ENCODE data around the gene PAPSS2.

PAPSS2 gene

GRCh38 chr10:87706731-87707130 is 47.1 kb downstream of the PAPSS2 start:
- Histone ChIP-seq H3K27me3 (ENCODE audit: insufficient read depth, low read length) (no peaks in the 10 kb centered on the region), H3K4me2 (ENCODE audit: low read length) (no peak overlapping the region), H3K36me3 (ENCODE audit: control insufficient read depth in 1 of 2, insufficient read depth in 2 of 2, low read length in 2 of 2) (no peaks in the 10 kb centered on the region), H3K79me1 (ENCODE audit: low read length) (no peaks in the 10 kb centered on the region), H4K12ac (ENCODE audit: low read depth, low read length) (no peak overlapping the region), H4K8ac (ENCODE audit: low read depth, low read length) (no peak overlapping the region), H2BK5ac (ENCODE audit: low read depth, low read length, poor library complexity) (no peak overlapping the region), H3K18ac (ENCODE audit: low read length) (no peak overlapping the region), H2AFZ (ENCODE audit: insufficient read depth, low read length, poor library complexity) (no peak overlapping the region), H2BK120ac (ENCODE audit: insufficient read depth, low read length, poor library complexity) (no peak overlapping the region), H3K27ac (ENCODE audit: low read depth, low read length) (no peak overlapping the region), H2BK12ac (ENCODE audit: low read length) (no peak overlapping the region), H3K9me3 (ENCODE audit: insufficient read depth, low read depth, low read length) (no peaks in the 10 kb centered on the region), H2AK5ac (ENCODE audit: low read length) (no peak overlapping the region), H3K9ac (ENCODE audit: low read length) (no peak overlapping the region), H4K91ac (ENCODE audit: low read depth, low read length) (no peak overlapping the region), H3K4me1 (ENCODE audit: control insufficient read depth in 1 of 2, insufficient read depth in 2 of 2, low read length in 2 of 2) (no peaks in the 10 kb centered on the region), H3K23ac (ENCODE audit: low read length) (no peak overlapping the region), H3K4ac (ENCODE audit: low read depth, low read length) (no peak overlapping the region), H3K4me3 (ENCODE audit: low read depth, low read length) (no peak overlapping the region), H3K79me2 (ENCODE audit: control insufficient read depth, insufficient read depth, low read length, poor library complexity) (no peaks in the 10 kb centered on the region), H3K14ac (ENCODE audit: low read length) (no peak overlapping the region)
- no CpG with 5 or more reads among the region's 4 CpGs for WGBS (ENCODE audit: extremely low coverage, insufficient coverage, insufficient read length)
- DNase-seq = no peak

- H3K9ac ChIP-seq (ENCODE audit: low read length) = no peak overlapping the region
- no peak for DNase-seq
- H3K4me2 ChIP-seq (ENCODE audit: low read length) = no peak overlapping the region
- no peak overlapping the region for H2BK5ac ChIP-seq (ENCODE audit: low read depth, low read length, poor library complexity)
- no CpG with 5 or more reads among the region's 4 CpGs for WGBS (ENCODE audit: extremely low coverage, insufficient coverage, insufficient read length)
- H3K4me1 ChIP-seq (ENCODE audit: control insufficient read depth in 1 of 2, insufficient read depth in 2 of 2, low read length in 2 of 2) = no peaks in the 10 kb centered on the region
- no peaks in the 10 kb centered on the region for H3K79me2 ChIP-seq (ENCODE audit: control insufficient read depth, insufficient read depth, low read length, poor library complexity)
- H3K18ac ChIP-seq (ENCODE audit: low read length) = no peak overlapping the region
- no peak overlapping the region for H3K4ac ChIP-seq (ENCODE audit: low read depth, low read length)
- H2BK12ac ChIP-seq (ENCODE audit: low read length) = no peak overlapping the region
- no peak overlapping the region for H2AFZ ChIP-seq (ENCODE audit: insufficient read depth, low read length, poor library complexity)
- H3K4me3 ChIP-seq (ENCODE audit: low read depth, low read length) = no peak overlapping the region
- no peak overlapping the region for H2AK5ac ChIP-seq (ENCODE audit: low read length)
- H3K27ac ChIP-seq (ENCODE audit: low read depth, low read length) = no peak overlapping the region
- no peaks in the 10 kb centered on the region for H3K36me3 ChIP-seq (ENCODE audit: control insufficient read depth in 1 of 2, insufficient read depth in 2 of 2, low read length in 2 of 2)
- no peaks in the 10 kb centered on the region for H3K9me3 ChIP-seq (ENCODE audit: insufficient read depth, low read depth, low read length)
- H4K8ac ChIP-seq (ENCODE audit: low read depth, low read length) = no peak overlapping the region
- no peak overlapping the region for H4K91ac ChIP-seq (ENCODE audit: low read depth, low read length)
- H4K12ac ChIP-seq (ENCODE audit: low read depth, low read length) = no peak overlapping the region
- no peaks in the 10 kb centered on the region for H3K27me3 ChIP-seq (ENCODE audit: insufficient read depth, low read length)
- no peaks in the 10 kb centered on the region for H3K79me1 ChIP-seq (ENCODE audit: low read length)
- H2BK120ac ChIP-seq (ENCODE audit: insufficient read depth, low read length, poor library complexity) = no peak overlapping the region
- H3K14ac ChIP-seq (ENCODE audit: low read length) = no peak overlapping the region
- H3K23ac ChIP-seq (ENCODE audit: low read length) = no peak overlapping the region
Measured at GRCh38 chr10:87707254-87707653, 47.6 kb downstream of the PAPSS2 start.

- Histone ChIP-seq H2BK12ac (ENCODE audit: low read length) (no peak overlapping the region), H3K4me1 (ENCODE audit: control insufficient read depth in 1 of 2, insufficient read depth in 2 of 2, low read length in 2 of 2) (no peaks in the 10 kb centered on the region), H3K36me3 (ENCODE audit: control insufficient read depth in 1 of 2, insufficient read depth in 2 of 2, low read length in 2 of 2) (no peaks in the 10 kb centered on the region), H2BK5ac (ENCODE audit: low read depth, low read length, poor library complexity) (no peak overlapping the region), H3K4me2 (ENCODE audit: low read length) (no peak overlapping the region), H3K23ac (ENCODE audit: low read length) (no peak overlapping the region), H3K27ac (ENCODE audit: low read depth, low read length) (no peak overlapping the region), H2BK120ac (ENCODE audit: insufficient read depth, low read length, poor library complexity) (no peak overlapping the region), H2AFZ (ENCODE audit: insufficient read depth, low read length, poor library complexity) (no peak overlapping the region), H3K9me3 (ENCODE audit: insufficient read depth, low read depth, low read length) (no peaks in the 10 kb centered on the region), H3K79me1 (ENCODE audit: low read length) (no peaks in the 10 kb centered on the region), H3K9ac (ENCODE audit: low read length) (no peak overlapping the region), H3K79me2 (ENCODE audit: control insufficient read depth, insufficient read depth, low read length, poor library complexity) (no peaks in the 10 kb centered on the region), H3K18ac (ENCODE audit: low read length) (no peak overlapping the region), H4K8ac (ENCODE audit: low read depth, low read length) (no peak overlapping the region), H3K4ac (ENCODE audit: low read depth, low read length) (no peak overlapping the region), H3K27me3 (ENCODE audit: insufficient read depth, low read length) (no peaks in the 10 kb centered on the region), H3K4me3 (ENCODE audit: low read depth, low read length) (no peak overlapping the region), H3K14ac (ENCODE audit: low read length) (no peak overlapping the region), H4K12ac (ENCODE audit: low read depth, low read length) (no peak overlapping the region), H2AK5ac (ENCODE audit: low read length) (no peak overlapping the region), H4K91ac (ENCODE audit: low read depth, low read length) (no peak overlapping the region)
- WGBS (ENCODE audit: extremely low coverage, insufficient coverage, insufficient read length) = no CpG with 5 or more reads among the region's 11 CpGs
- no peak for DNase-seq
Measured at GRCh38 chr10:87712913-87713616, 53.4 kb downstream of the PAPSS2 start.

- Histone ChIP-seq H3K79me1 (ENCODE audit: low read length) (no peaks in the 10 kb centered on the region), H3K9ac (ENCODE audit: low read length) (no peak overlapping the region), H4K8ac (ENCODE audit: low read depth, low read length) (no peak overlapping the region), H3K9me3 (ENCODE audit: insufficient read depth, low read depth, low read length) (no peaks in the 10 kb centered on the region), H3K18ac (ENCODE audit: low read length) (no peak overlapping the region), H2BK120ac (ENCODE audit: insufficient read depth, low read length, poor library complexity) (no peak overlapping the region), H3K79me2 (ENCODE audit: control insufficient read depth, insufficient read depth, low read length, poor library complexity) (no peaks in the 10 kb centered on the region), H3K4me1 (ENCODE audit: control insufficient read depth in 1 of 2, insufficient read depth in 2 of 2, low read length in 2 of 2) (no peaks in the 10 kb centered on the region), H3K36me3 (ENCODE audit: control insufficient read depth in 1 of 2, insufficient read depth in 2 of 2, low read length in 2 of 2) (no peaks in the 10 kb centered on the region), H2AK5ac (ENCODE audit: low read length) (no peak overlapping the region), H2BK12ac (ENCODE audit: low read length) (no peak overlapping the region), H3K4me3 (ENCODE audit: low read depth, low read length) (no peak overlapping the region), H2BK5ac (ENCODE audit: low read depth, low read length, poor library complexity) (no peak overlapping the region), H3K23ac (ENCODE audit: low read length) (no peak overlapping the region), H4K12ac (ENCODE audit: low read depth, low read length) (no peak overlapping the region), H3K4me2 (ENCODE audit: low read length) (no peak overlapping the region), H3K14ac (ENCODE audit: low read length) (no peak overlapping the region), H2AFZ (ENCODE audit: insufficient read depth, low read length, poor library complexity) (no peak overlapping the region), H3K27me3 (ENCODE audit: insufficient read depth, low read length) (no peaks in the 10 kb centered on the region), H3K27ac (ENCODE audit: low read depth, low read length) (no peak overlapping the region), H4K91ac (ENCODE audit: low read depth, low read length) (no peak overlapping the region), H3K4ac (ENCODE audit: low read depth, low read length) (no peak overlapping the region)
- WGBS (ENCODE audit: extremely low coverage, insufficient coverage, insufficient read length) = no CpG with 5 or more reads among the region's 3 CpGs
- DNase-seq = no peak
Measured at GRCh38 chr10:87713707-87714106, 54.0 kb downstream of the PAPSS2 start.

All from trophoblast cell (in vitro differentiated cells and primary cell).